A549 (cell line): ENCODE data around the gene HMGN2. TPM values are rescaled to one million over a fixed set of nuclear protein-coding genes. Genes with fewer than 3 reads are reported as not detected.

Experiments used
- ATAC-seq, 2 experiments: fragments of 200-7000 bp in 1 of 2; fragments of >200 bp in 1 of 2; cut with Nextera tagmentation in 1 of 2; cut with Tn5 transposase in 1 of 2; 3 replicates each; pipeline versions ENCODE4 v1.8.0 to v1.9.1; 2018 to 2020; ENCODE audit warnings: mild to moderate bottlenecking in 1 of 2, moderate library complexity in 1 of 2
- CTCF ChIA-PET: fragments of 300-600 bp; sonication (Branson Sonifier 250); formaldehyde crosslinking; extraction: SDS; loops from one replicate; lab custom pipeline; 2021; ENCODE audit warnings: antibody characterized with exemption, inconsistent platforms; lab: Yijun Ruan, JAX
- POLR2A ChIA-PET: fragments of 350-600 bp; formaldehyde crosslinking; extraction: SDS; loops from one replicate; lab custom pipeline; 2021; ENCODE audit warnings: antibody characterized with exemption, inconsistent platforms; lab: Yijun Ruan, JAX
- DNase-seq, 2 experiments: peaks; one replicate each; pipeline versions ENCODE4 v3.0.0 to v3.0.0-alpha.2; 2011 to 2016; ENCODE audit warnings: low read depth in 1 of 2, low spot score in 1 of 2
- FAIRE-seq: peaks from 2 replicates; lab custom pipeline; 2011; peaks lifted over from hg19 to GRCh38; lab: Jason Lieb, UNC
- H3K27ac ChIP-seq, 2 experiments: fragments of >200 bp; sonication (Bioruptor Twin); formaldehyde crosslinking; 3 replicates each; pipeline ENCODE4 v1.5.1; 2016 to 2017
- H3K4me1 ChIP-seq: fragments of >200 bp; sonication (Bioruptor Twin); formaldehyde crosslinking; 3 replicates; pipeline ENCODE4 v1.6.1; 2016
- H3K4me2 ChIP-seq: fragments of >200 bp; sonication (Bioruptor Twin); formaldehyde crosslinking; 3 replicates; pipeline ENCODE4 v1.6.1; 2016
- H3K4me3 ChIP-seq: fragments of >200 bp; sonication (Bioruptor Twin); formaldehyde crosslinking; 3 replicates; pipeline ENCODE4 v1.5.1; 2016
- H3K9me3 ChIP-seq: fragments of >200 bp; sonication (Bioruptor Twin); formaldehyde crosslinking; 3 replicates; pipeline ENCODE4 v1.6.1; 2016
- BHLHE40 ChIP-seq: IDR thresholded peaks from 2 replicates; pipeline ENCODE4 v1.6.1; 2012; ENCODE audit warnings: low read depth, low read length, inconsistent platforms
- CBX8 ChIP-seq: fragments of 200-600 bp; sonication (generic); IDR thresholded peaks from 2 replicates; pipeline ENCODE4 v1.6.1; 2016
- CHD2 ChIP-seq: fragments of 150-350 bp; IDR thresholded peaks from 2 replicates; pipeline ENCODE4 v1.6.1; 2014; ENCODE audit warnings: low read length; ENCODE audit not compliant: partially characterized antibody
- EHMT2 ChIP-seq: fragments of 200-600 bp; sonication (generic); IDR thresholded peaks from 2 replicates; pipeline ENCODE4 v1.6.1; 2016; ENCODE audit warnings: antibody characterized with exemption, low read depth, mild to moderate bottlenecking, moderate library complexity
- EP300 ChIP-seq, 2 experiments: fragments of >200 bp; sonication (Bioruptor Twin); formaldehyde crosslinking; IDR thresholded peaks; 2 replicates in 1 of 2; 3 replicates in 1 of 2; pipeline ENCODE4 v1.6.1; 2016 to 2017
- GATA3 ChIP-seq: IDR thresholded peaks from 2 replicates; pipeline ENCODE4 v1.6.1; 2012; ENCODE audit warnings: borderline replicate concordance
- HEYL ChIP-seq: fragments of 250-450 bp; sonication (Bioruptor Pico); IDR thresholded peaks from 2 replicates; pipeline ENCODE4 v1.8.0; 2021; ENCODE audit warnings: mild to moderate bottlenecking, moderate library complexity
- HOXA7 ChIP-seq: fragments of 250-450 bp; sonication (Bioruptor Pico); IDR thresholded peaks from 2 replicates; pipeline ENCODE4 v1.5.0; 2020; ENCODE audit warnings: mild to moderate bottlenecking, moderate library complexity
- HOXB5 ChIP-seq: fragments of 250-450 bp; sonication (Bioruptor Pico); IDR thresholded peaks from 2 replicates; pipeline ENCODE4 v1.5.0; 2020; ENCODE audit warnings: mild to moderate bottlenecking, moderate library complexity
- JUN ChIP-seq, 2 experiments: fragments of >200 bp; sonication (Bioruptor Twin); formaldehyde crosslinking; IDR thresholded peaks; 2 replicates in 1 of 2; 3 replicates in 1 of 2; pipeline ENCODE4 v1.6.1; 2016 to 2017
- KDM1A ChIP-seq: fragments of 200-600 bp; sonication (generic); IDR thresholded peaks from 2 replicates; pipeline ENCODE4 v1.6.1; 2016; ENCODE audit warnings: low read depth, mild to moderate bottlenecking
- MAFK ChIP-seq: fragments of 450-650 bp; IDR thresholded peaks from 2 replicates; pipeline ENCODE4 v1.6.1; 2014; ENCODE audit not compliant: partially characterized antibody
- MAZ ChIP-seq: fragments of 150-350 bp; IDR thresholded peaks from 2 replicates; pipeline ENCODE4 v1.6.1; 2014; ENCODE audit warnings: antibody characterized with exemption, low read depth, low read length, borderline replicate concordance
- MYC ChIP-seq: IDR thresholded peaks from 2 replicates; pipeline ENCODE4 v1.6.1; 2012; ENCODE audit warnings: mild to moderate bottlenecking, inconsistent platforms, low read length, improper control_type of control experiment, borderline replicate concordance
- NFE2L2 ChIP-seq: fragments of 150-350 bp; conservative IDR thresholded peaks from 2 replicates; pipeline ENCODE4 v1.6.1; 2014; ENCODE audit warnings: low read length
- NR3C1 ChIP-seq: fragments of >200 bp; sonication (Bioruptor Twin); formaldehyde crosslinking; IDR thresholded peaks from 3 replicates; pipeline ENCODE4 v1.6.1; 2017
- PHF8 ChIP-seq: fragments of 200-600 bp; sonication (generic); IDR thresholded peaks from 2 replicates; pipeline ENCODE4 v1.6.1; 2016; ENCODE audit warnings: low read depth, mild to moderate bottlenecking, antibody characterized with exemption, moderate library complexity, borderline replicate concordance
- POLR2A ChIP-seq: IDR thresholded peaks from 2 replicates; pipeline ENCODE4 v1.6.1; 2012; ENCODE audit warnings: mild to moderate bottlenecking, low read length
- RAD21 ChIP-seq, 2 experiments: fragments of >200 bp in 1 of 2; sonication (Bioruptor Twin) in 1 of 2; formaldehyde crosslinking in 1 of 2; IDR thresholded peaks in 1 of 2; conservative IDR thresholded peaks in 1 of 2; 2 replicates in 1 of 2; 3 replicates in 1 of 2; pipeline ENCODE4 v1.6.1; 2012 to 2018; ENCODE audit warnings: inconsistent platforms in 1 of 2
- RARB ChIP-seq: fragments of 250-450 bp; sonication (Bioruptor Pico); IDR thresholded peaks from 2 replicates; pipeline ENCODE4 v1.8.0; 2021; ENCODE audit warnings: mild to moderate bottlenecking, moderate library complexity
- RCOR1 ChIP-seq: fragments of 150-350 bp; IDR thresholded peaks from 2 replicates; pipeline ENCODE4 v1.6.1; 2014; ENCODE audit warnings: antibody characterized with exemption, low read length, low read depth
- TP53 ChIP-seq: fragments of 250-450 bp; sonication (Bioruptor Pico); IDR thresholded peaks from 2 replicates; pipeline ENCODE4 v1.5.0; 2021; ENCODE audit warnings: mild to moderate bottlenecking, moderate library complexity
- ZFP36 ChIP-seq: fragments of 450-650 bp; IDR thresholded peaks from 2 replicates; pipeline ENCODE4 v1.6.1; 2014; ENCODE audit warnings: borderline replicate concordance; ENCODE audit not compliant: partially characterized antibody
- ZNF302 ChIP-seq: fragments of 250-450 bp; sonication (Bioruptor Pico); IDR thresholded peaks from 2 replicates; pipeline ENCODE4 v1.9.0; 2021; ENCODE audit warnings: inconsistent platforms, mild to moderate bottlenecking, moderate library complexity
- WGBS: methylation state at CpG from one replicate; pipeline ENCODE4 v1.1.6; 2017; ENCODE audit errors: missing lambda C conversion rate; 5-methylcytosine and 5-hydroxymethylcytosine counted together
- polyA plus RNA-seq, 4 experiments: library from polyadenylated mRNA; depleted of rRNA in 3 of 4; stranded (reverse); fragments of >200 nt; fragmentation: RNase III in 1 of 4; extraction: RNeasy Plus Mini Kit Qiagen cat#74134 plus additional on column Dnase treatment in 1 of 4; gene quantifications; 2 replicates in 3 of 4; 3 replicates in 1 of 4; pipeline ENCODE4 v1.2.3, GENCODE V29; 2011 to 2017
- TF ChIP-seq, protein P1 (sequence below): IDR thresholded peaks from 2 replicates; pipeline ENCODE4 v1.6.1; 2012
- TF ChIP-seq, protein P2 (sequence below): fragments of 200-600 bp; sonication (generic); IDR thresholded peaks from 2 replicates; pipeline ENCODE4 v1.6.1; 2016; ENCODE audit warnings: antibody characterized with exemption, mild to moderate bottlenecking, moderate library complexity
- TF ChIP-seq, protein P3 (sequence below): IDR thresholded peaks from 2 replicates; pipeline ENCODE4 v1.6.1; 2012; ENCODE audit warnings: low read depth, borderline replicate concordance
- TF ChIP-seq, protein P4 (sequence below): fragments of 250-450 bp; sonication (Bioruptor Pico); IDR thresholded peaks from 2 replicates; pipeline ENCODE4 v1.5.0; 2021; ENCODE audit warnings: mild to moderate bottlenecking, moderate library complexity, borderline replicate concordance
- TF ChIP-seq, protein P5 (sequence below): fragments of 450-650 bp; IDR thresholded peaks from 2 replicates; pipeline ENCODE4 v1.6.1; 2014; ENCODE audit warnings: antibody characterized with exemption
- TF ChIP-seq, protein P6 (sequence below): IDR thresholded peaks from 2 replicates; pipeline ENCODE4 v1.6.1; 2012
- TF ChIP-seq, protein P7 (sequence below): fragments of >200 bp; sonication (Bioruptor Twin); formaldehyde crosslinking; IDR thresholded peaks from 3 replicates; pipeline ENCODE4 v1.6.1; 2016

HMGN2 gene
- polyA plus RNA-seq, 2 of the 4 experiments (the other 2 are of a cell fraction): 146 to 310 TPM

DNA sequence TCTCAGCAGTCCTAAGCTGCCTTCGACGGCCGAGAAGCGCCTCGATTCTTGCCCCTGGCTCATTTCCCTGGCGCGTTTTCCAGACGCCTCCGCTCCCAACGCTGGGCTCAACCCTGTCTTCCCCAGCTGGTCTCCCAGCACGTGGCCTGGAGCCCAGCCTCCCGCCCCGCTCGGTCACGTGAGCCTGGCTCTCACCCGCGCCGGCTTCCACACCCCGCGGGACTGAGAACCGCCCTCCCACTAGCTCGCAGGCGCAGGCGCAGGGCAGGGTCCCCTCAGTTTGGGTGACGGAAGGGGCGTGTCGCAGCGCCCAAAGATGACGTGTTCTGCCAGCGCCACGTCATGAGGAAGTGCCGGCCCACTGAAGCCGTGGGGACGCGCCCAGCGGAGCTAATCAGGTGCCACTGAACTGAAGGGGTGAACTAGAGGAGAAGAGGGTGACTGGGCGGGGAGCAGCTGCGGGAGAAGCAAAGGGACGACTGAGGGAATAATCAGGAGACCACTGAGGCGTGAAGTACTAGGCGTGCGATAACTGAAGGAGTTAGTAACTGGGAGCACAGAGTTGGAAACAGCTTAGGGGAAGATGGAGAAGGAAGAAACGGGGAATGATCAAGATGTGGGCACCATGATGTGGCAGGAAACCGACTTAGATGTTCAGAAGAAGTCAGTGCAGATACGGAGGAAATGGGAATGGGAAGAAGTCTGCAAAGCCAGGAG lies 40.1 kb upstream of the HMGN2 start, which contains the start of gene DHDDS:
Gene DHDDS (plus strand): TSS at position 343 of the 717 bp plus-strand sequence. CDS start 625 bp downstream, outside the sequence.
- 2% methylated on average over 25 of the region's 45 CpGs for WGBS
- peak; percentile 96 to 98 for ATAC-seq
- no peak for TF ChIP-seq CBX8
- peak; percentile 61 for TF ChIP-seq CHD2
- TF ChIP-seq, protein P1, sequence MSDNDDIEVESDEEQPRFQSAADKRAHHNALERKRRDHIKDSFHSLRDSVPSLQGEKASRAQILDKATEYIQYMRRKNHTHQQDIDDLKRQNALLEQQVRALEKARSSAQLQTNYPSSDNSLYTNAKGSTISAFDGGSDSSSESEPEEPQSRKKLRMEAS: peak; percentile 100
- TF ChIP-seq MAZ: peak; percentile 28; the same call in 1 of the 2 replicates
- no peak for TF ChIP-seq RAD21 (conservative IDR thresholded peaks at IDR 0.05 in 1 of 2, IDR thresholded peaks at IDR 0.05 in 1 of 2)
- no peak for TF ChIP-seq EP300 (IDR thresholded peaks at IDR 0.05)
- no peak for TF ChIP-seq HEYL (CRISPR knock-in tag)
- TF ChIP-seq MAFK: no peak
- TF ChIP-seq RCOR1: no peak
- TF ChIP-seq KDM1A: no peak
- no peak for TF ChIP-seq EHMT2
- peak; percentile 72; the same call in 1 of the 2 replicates for TF ChIP-seq HOXB5 (CRISPR knock-in tag)
- peak; percentile 68 for TF ChIP-seq POLR2A
- TF ChIP-seq, protein P2, sequence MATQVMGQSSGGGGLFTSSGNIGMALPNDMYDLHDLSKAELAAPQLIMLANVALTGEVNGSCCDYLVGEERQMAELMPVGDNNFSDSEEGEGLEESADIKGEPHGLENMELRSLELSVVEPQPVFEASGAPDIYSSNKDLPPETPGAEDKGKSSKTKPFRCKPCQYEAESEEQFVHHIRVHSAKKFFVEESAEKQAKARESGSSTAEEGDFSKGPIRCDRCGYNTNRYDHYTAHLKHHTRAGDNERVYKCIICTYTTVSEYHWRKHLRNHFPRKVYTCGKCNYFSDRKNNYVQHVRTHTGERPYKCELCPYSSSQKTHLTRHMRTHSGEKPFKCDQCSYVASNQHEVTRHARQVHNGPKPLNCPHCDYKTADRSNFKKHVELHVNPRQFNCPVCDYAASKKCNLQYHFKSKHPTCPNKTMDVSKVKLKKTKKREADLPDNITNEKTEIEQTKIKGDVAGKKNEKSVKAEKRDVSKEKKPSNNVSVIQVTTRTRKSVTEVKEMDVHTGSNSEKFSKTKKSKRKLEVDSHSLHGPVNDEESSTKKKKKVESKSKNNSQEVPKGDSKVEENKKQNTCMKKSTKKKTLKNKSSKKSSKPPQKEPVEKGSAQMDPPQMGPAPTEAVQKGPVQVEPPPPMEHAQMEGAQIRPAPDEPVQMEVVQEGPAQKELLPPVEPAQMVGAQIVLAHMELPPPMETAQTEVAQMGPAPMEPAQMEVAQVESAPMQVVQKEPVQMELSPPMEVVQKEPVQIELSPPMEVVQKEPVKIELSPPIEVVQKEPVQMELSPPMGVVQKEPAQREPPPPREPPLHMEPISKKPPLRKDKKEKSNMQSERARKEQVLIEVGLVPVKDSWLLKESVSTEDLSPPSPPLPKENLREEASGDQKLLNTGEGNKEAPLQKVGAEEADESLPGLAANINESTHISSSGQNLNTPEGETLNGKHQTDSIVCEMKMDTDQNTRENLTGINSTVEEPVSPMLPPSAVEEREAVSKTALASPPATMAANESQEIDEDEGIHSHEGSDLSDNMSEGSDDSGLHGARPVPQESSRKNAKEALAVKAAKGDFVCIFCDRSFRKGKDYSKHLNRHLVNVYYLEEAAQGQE: peak; percentile 63
- TF ChIP-seq ZFP36: no peak
- no peak for TF ChIP-seq ZNF302 (CRISPR knock-in tag)
- TF ChIP-seq NFE2L2: no peak
- TF ChIP-seq, protein P3, sequence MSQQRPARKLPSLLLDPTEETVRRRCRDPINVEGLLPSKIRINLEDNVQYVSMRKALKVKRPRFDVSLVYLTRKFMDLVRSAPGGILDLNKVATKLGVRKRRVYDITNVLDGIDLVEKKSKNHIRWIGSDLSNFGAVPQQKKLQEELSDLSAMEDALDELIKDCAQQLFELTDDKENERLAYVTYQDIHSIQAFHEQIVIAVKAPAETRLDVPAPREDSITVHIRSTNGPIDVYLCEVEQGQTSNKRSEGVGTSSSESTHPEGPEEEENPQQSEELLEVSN: peak; percentile 100
- no peak for TF ChIP-seq RARB (CRISPR knock-in tag)
- TF ChIP-seq, protein P4, sequence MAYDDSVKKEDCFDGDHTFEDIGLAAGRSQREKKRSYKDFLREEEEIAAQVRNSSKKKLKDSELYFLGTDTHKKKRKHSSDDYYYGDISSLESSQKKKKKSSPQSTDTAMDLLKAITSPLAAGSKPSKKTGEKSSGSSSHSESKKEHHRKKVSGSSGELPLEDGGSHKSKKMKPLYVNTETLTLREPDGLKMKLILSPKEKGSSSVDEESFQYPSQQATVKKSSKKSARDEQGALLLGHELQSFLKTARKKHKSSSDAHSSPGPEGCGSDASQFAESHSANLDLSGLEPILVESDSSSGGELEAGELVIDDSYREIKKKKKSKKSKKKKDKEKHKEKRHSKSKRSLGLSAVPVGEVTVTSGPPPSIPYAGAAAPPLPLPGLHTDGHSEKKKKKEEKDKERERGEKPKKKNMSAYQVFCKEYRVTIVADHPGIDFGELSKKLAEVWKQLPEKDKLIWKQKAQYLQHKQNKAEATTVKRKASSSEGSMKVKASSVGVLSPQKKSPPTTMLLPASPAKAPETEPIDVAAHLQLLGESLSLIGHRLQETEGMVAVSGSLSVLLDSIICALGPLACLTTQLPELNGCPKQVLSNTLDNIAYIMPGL (CRISPR knock-in tag): no peak
- peak in 1 of 2 experiments; percentile 55; a peak in 2 of 5 replicates for TF ChIP-seq JUN (IDR thresholded peaks at IDR 0.05)
- TF ChIP-seq MYC: peak; percentile 84
- peak; percentile 47; the same call in 1 of the 2 replicates for TF ChIP-seq TP53 (CRISPR knock-in tag)
- peak; percentile 73 for TF ChIP-seq BHLHE40
- TF ChIP-seq PHF8: peak; percentile 70; the same call in 1 of the 2 replicates
- TF ChIP-seq HOXA7: no peak
- TF ChIP-seq, protein P5, sequence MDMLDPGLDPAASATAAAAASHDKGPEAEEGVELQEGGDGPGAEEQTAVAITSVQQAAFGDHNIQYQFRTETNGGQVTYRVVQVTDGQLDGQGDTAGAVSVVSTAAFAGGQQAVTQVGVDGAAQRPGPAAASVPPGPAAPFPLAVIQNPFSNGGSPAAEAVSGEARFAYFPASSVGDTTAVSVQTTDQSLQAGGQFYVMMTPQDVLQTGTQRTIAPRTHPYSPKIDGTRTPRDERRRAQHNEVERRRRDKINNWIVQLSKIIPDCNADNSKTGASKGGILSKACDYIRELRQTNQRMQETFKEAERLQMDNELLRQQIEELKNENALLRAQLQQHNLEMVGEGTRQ: peak; percentile 99
- TF ChIP-seq, protein P6, sequence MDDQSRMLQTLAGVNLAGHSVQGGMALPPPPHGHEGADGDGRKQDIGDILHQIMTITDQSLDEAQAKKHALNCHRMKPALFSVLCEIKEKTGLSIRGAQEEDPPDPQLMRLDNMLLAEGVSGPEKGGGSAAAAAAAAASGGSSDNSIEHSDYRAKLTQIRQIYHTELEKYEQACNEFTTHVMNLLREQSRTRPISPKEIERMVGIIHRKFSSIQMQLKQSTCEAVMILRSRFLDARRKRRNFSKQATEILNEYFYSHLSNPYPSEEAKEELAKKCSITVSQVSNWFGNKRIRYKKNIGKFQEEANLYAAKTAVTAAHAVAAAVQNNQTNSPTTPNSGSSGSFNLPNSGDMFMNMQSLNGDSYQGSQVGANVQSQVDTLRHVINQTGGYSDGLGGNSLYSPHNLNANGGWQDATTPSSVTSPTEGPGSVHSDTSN: peak; percentile 82
- TF ChIP-seq, protein P7, sequence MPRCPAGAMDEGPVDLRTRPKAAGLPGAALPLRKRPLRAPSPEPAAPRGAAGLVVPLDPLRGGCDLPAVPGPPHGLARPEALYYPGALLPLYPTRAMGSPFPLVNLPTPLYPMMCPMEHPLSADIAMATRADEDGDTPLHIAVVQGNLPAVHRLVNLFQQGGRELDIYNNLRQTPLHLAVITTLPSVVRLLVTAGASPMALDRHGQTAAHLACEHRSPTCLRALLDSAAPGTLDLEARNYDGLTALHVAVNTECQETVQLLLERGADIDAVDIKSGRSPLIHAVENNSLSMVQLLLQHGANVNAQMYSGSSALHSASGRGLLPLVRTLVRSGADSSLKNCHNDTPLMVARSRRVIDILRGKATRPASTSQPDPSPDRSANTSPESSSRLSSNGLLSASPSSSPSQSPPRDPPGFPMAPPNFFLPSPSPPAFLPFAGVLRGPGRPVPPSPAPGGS: peak; percentile 59; the same call in 1 of the 3 replicates
- peak; percentile 35; the same call in 1 of the 2 replicates for TF ChIP-seq GATA3
- no peak for TF ChIP-seq NR3C1

More for the DNA sequence above, 40.1 kb upstream of the HMGN2 start, which contains the start of gene DHDDS:
- FAIRE-seq (no peak), DNase-seq (peak; percentile 86 to 97)
- Histone ChIP-seq H3K4me1 (peaks cover 9% of the 10 kb centered on the region; the same call in 1 of the 3 replicates), H3K4me2 (peak within 1 kb of the TSS; percentile 75), H3K4me3 (peak within 1 kb of the TSS; percentile 69), H3K9me3 (no peaks in the 10 kb centered on the region), H3K27ac (peak within 1 kb of the TSS; percentile 79 to 91)
- CTCF ChIA-PET: interaction anchor here (0.6 to 2.0 kb wide), 5 partner anchors 15 to 262 kb away, joined by 3 to 8 read pairs (median 5); partner anchors contain the start of gene ZNF593
- POLR2A ChIA-PET: interaction anchor here (0.6 to 1.4 kb wide), 7 partner anchors 13 to 390 kb away, joined by 3 to 18 read pairs (median 4); partner anchors contain the start of genes HMGN2 and ZNF593
